HepG2 (cell line): ENCODE results near the gene PLET1.

Experiments used
- EZH2 ChIP-seq: conservative IDR thresholded peaks from 2 replicates; pipeline ENCODE4 v1.6.1; 2012; ENCODE audit warnings: mild to moderate bottlenecking, low read depth, low read length, moderate library complexity
- MYC ChIP-seq: sonication (generic); formaldehyde crosslinking; IDR thresholded peaks from 2 replicates; pipeline ENCODE4 v1.9.0; 2021; ENCODE audit warnings: missing genetic modification reagents, borderline replicate concordance
- RXRB ChIP-seq: IDR thresholded peaks from 2 replicates; pipeline ENCODE4 v1.6.1; 2016; ENCODE audit warnings: borderline replicate concordance, missing genetic modification reagents, missing compliant biosample characterization
- SMAD3 ChIP-seq: sonication (generic); formaldehyde crosslinking; IDR thresholded peaks from 2 replicates; pipeline ENCODE4 v1.4.0; 2020; ENCODE audit warnings: missing genetic modification reagents
- TIGD3 ChIP-seq: sonication (generic); formaldehyde crosslinking; IDR thresholded peaks from 2 replicates; pipeline ENCODE4 v1.5.1; 2020; ENCODE audit warnings: mild to moderate bottlenecking, missing genetic modification reagents, borderline replicate concordance
- U2AF1 ChIP-seq: fragments of 200-400 bp; formaldehyde crosslinking; optimal IDR thresholded peaks from 2 replicates; pipeline ENCODE3; 2017; ENCODE audit warnings: mild to moderate bottlenecking, low read depth, low read length
- ZNF660 ChIP-seq: sonication (generic); formaldehyde crosslinking; IDR thresholded peaks from 2 replicates; pipeline ENCODE4 v1.5.1; 2020; ENCODE audit warnings: mild to moderate bottlenecking, low read depth, missing genetic modification reagents, borderline replicate concordance

GRCh38 chr11:112290493-112290850 is 29.8 kb upstream of the PLET1 start:
- TF ChIP-seq EZH2 (no peak), ZNF660 (CRISPR knock-in tag) (no peak), SMAD3 (no peak), RXRB (CRISPR knock-in tag) (no peak), U2AF1 (no peak), TIGD3 (CRISPR knock-in tag) (no peak), MYC (CRISPR knock-in tag) (no peak)
